GM12874 (cell line): Measurements from ENCODE around the gene LOXL4.

ENCODE experiments used
- CTCF ChIP-seq: IDR thresholded peaks from 2 replicates; pipeline ENCODE4 v1.5.1; 2011; ENCODE audit warnings: low read depth, mild to moderate bottlenecking, control low read depth, low read length, moderate library complexity; ENCODE audit not compliant: insufficient read depth

Gene LOXL4

DNA sequence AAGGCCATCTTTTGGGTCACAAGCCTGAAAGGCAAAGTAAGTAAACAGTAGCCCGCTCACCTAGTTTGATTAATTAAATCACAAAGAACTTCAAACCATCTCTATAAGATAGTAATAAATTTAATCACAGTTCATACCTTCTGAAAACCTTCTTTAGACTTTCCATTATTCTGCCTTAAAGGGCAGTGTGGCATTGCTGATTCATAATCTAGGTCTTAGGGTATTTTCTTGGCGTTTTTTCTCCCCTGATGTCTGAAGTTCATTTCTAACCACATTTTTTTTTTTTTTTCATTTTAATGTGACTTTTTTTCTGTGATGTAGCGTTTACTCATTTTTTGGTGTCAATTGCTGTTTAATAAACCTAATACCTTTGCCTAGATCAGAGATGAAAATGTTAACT, 27.5 kb downstream of the LOXL4 start:
- TF ChIP-seq CTCF: no peak

GRCh38 chr10:98238391-98238790, 29.6 kb downstream of the LOXL4 start:
- TF ChIP-seq CTCF: no peak

- TF ChIP-seq CTCF: no peak
These were observed 31.1 kb downstream of the LOXL4 start for GRCh38 chr10:98236862-98237261.

GRCh38 chr10:98235846-98236245, 32.1 kb downstream of the LOXL4 start:
- TF ChIP-seq CTCF: no peak

- no peak for TF ChIP-seq CTCF
These were observed 36.6 kb downstream of the LOXL4 start for GRCh38 chr10:98231417-98231816.

DNA sequence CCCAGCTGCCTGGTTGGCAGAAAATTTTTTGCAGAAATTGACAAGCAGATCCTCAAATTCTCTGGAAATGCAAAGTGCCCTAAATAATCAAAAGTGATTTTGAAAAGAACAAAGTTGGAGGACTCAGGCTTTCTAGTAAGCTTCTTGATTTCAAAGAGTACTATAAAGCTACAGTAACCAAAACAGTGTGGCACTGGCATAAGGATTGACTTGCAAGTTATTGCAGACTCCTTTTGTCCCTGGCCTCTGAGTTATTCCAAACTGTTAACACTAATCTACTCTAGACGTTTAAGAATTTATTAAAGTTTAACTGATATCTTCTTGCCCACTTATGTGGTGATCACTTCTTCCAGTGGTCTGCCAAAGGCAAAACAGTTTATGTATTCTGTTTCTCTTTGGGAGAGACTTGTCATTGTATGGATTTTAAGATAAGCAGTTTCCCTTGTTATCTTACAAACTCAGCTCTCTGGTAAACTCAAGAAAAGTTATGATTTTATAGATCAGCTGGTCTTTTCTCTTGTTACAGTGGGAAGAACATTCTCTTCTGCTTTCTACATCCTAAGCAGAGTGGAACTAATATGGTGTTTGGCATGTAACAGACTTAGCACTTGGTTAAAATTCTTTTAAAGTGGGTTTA, 41.4 kb downstream of the LOXL4 start:
- no peak for TF ChIP-seq CTCF

DNA sequence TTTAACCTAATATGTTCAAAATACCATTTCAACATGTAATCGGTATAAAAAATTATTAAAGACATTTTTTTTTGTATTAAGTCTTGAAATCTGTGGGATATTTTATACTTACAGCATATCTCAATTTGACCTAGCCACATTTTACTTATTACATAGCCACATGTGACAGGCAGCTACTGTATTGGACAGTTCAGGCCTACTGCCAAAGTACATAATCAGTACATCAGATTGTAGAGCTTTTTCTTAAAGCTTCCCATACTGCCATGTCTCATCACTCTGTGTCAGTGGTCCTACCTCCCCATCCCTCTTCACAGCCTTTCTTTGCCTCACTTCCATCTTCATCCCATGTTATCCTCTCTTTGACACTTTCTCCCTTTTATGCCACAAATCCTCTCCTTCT, 43.0 kb downstream of the LOXL4 start:
- TF ChIP-seq CTCF: no peak
